Nucleus accumbens (tissue), 56 donors: ENCODE data around the gene NADK2.
"Not testable (repeated sequence)": the region's sequence is repeated elsewhere in the genome, so short reads cannot be mapped to it uniquely, and the experiment has no call there.

ENCODE experiments used
- DNase-seq, 56 donors: peaks; one replicate each; lab custom pipeline; 2025; lab: John Stamatoyannopoulos, UW

NADK2 gene

DNA sequence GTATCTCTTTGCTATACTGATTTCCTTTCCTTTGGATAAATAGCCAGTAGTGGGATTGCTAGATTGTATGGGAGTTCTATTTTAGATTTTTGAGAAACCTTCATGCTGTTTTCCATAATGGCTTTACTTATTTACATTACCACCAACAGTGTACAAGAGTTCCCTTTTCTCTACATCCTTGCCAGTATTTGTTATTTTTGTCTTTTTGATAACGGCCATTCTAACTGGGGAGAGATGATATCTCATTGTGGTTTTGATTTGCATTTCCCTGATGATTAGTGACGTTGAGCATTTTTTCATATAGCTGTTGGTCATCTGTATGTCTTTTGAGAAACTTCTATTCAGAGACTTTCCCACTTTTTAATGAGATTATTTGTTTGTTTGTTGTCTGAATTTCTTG, 25.8 kb downstream of the NADK2 start:
- DNase-seq, result no peak

DNA sequence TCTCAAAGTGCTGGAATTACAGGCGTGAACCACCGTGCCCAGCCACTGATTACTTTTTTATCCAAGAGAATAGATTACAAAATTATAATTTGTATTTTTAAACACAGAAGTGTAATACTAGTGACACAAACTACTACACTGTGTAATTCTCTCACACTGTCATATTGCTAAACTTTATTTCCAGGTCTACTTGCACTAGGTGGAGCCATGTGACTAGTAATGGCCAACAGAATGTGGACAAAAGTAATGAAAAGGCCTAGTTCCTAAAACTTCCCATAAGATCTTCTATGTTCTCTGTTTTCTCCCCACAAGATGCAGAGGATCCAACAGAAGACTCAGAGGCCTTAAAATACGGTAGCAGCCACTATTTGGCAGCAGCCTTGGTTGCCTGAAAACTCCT, 27.3 kb downstream of the NADK2 start:
- DNase-seq, result no peak

DNA sequence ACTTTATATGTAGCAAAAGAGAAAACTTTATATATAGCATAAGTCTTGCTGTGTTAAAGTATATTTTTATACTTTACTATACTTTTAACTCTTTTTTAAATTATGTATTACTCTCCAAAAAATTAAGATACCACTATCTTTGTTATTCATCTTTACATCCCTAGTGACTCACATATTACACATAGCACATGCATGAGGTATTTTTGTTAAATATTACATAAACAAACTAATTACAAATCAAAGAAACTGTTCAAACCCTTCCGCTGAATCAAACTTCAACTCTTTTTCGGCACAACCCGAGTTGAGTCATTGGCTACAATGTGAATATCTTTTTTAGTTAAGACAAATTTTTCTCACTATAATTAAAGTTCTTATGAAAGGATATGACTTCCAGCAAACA, 32.1 kb downstream of the NADK2 start:
- no peak for DNase-seq

DNA sequence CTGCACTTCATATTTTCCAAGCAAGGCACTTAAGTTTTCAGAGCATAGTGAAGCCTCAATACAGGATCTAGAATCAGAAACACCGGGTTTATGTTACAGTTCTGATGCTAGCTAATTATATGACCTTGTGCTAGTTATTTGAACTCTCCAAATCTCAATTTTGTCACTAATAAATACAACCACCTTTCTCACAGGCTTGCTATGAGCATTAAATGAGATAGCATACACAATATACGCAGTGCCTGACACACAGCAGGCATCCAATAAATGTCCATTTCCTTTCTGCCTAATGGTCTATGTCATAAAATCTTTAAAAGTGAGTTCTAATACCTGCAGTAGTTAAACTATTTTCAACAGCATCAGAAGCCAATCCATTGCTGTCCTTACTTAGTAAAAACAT, 32.9 kb downstream of the NADK2 start:
- no peak for DNase-seq

DNA sequence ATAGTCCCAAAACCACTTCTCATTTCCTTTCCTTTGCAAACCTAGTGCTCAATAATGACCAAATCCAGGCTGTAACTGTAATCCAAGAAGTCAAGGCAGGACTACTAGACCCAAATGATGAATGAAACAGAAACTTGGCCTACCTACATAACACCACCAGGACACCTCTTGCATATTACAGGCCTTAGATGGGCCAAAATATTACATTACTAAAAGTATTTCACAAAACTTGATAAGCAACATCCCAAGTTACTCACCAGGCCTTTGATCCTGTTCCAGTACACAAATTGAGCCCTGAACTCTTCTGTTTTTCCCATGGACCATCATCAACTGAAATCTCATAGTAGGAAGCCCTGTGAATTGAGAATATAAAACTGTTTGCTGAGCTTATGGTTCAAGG, 34.8 kb downstream of the NADK2 start:
- no peak for DNase-seq

DNA sequence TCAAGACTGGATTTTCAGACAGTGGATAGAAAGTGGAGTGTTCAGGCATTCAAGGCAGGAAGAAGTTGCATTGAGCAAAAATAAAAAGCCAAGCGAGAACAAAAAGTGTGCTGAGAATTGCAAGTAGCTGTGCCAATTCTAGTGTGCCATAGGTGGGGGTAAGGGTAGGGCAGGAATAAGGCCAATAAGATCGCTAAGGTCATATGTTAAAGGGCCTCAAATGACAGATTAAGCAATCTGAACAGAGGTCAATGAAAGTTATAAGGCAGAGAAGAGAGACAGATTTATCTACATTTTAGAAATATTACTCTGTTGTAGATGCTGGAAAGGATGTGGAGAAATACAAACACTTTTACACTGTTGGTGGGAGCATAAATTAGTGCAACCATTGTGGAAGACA, 36.4 kb downstream of the NADK2 start:
- no peak for DNase-seq

DNA sequence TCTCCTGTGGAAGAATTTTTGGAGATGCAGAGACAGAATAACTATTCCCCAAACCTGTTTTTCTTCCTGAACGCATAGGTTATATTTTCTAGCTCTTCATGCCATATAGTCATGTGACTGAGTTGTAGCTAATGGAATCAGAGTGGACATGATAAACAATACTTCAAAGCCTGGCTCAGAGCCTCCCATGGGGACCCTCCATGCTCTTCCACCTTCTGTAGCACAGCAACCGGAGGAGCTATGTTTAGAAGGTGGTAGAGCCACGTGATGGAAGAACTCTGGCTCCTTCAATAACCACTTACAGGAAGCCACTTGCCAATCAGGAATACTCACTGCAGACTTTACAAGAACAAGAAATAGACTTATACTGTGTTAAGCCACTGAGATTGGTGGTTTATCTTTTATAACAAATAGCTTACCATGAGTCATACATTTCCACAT, 39.2 kb downstream of the NADK2 start:
- no peak for DNase-seq

DNA sequence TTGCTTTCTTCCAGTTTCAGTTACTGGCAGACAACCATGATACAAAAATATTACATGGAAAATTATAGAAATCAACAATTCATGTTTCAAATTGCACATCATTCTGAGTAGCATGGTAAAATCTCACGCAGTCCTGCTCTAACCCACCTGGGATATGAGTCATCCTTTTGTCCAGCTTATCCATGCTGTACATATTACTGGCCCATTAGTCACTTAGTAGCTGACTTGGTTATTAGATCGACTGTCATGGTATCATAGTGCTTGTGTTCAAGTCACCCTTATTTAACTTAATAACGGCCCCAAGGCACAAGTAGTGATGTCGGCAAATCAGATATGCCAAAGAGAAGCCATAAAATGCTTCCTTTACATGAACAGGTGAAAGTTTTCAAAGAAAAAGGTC, 41.2 kb downstream of the NADK2 start:
- DNase-seq, result no peak

DNA sequence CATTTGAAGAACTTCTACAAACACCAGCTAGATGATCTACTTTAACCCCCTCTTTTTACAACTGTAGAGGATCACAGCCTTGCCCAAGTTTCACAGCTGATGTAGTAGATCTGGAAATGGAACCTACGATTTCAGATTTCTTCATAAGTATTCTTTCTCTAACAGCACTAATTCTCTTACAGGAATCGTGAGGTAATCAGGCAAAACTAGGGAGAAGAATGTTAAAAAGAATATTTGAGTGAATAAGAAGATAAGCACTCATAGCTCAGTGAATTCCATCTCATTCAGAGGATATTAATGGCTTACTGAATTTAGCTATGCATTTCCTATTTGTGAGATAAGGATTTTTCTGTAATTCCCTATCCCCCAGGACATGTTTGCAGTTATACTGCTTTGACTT, 42.1 kb downstream of the NADK2 start:
- no peak for DNase-seq

DNA sequence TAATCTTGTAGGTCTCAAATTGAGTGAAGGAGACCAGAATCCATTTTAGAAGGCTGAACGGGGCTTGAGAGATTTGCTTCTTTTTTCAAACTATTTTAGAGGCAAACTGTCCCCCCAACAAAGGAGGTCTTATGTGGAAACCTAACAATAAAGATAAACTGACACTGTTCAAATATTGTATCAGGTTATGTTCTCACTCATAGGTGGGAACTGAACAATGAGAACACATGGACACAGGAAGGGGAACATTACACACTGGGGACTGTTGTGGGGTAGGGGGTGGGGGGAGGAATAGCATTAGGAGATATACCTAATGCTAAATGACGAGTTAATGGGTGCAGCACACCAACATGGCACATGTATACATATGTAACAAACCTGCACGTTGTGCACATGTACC, 42.9 kb downstream of the NADK2 start:
- DNase-seq, result not testable (repeated sequence)

DNA sequence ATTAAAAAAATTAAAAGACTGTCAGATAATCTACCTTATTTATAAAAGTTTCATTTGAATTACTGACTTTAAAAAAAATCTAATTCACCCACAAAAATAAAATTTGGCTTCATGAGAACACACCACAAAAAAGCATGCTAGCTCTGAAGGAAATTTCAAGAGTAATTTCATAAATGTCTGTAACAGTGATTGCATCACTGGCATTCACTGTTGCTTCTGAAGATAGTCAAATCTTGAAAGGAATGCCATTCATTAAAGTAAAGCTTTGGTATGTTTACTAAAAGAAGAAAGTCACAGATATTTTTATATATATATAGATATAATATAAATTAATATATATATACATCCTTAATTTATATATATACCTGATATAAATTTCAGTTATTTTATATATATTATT, 43.4 kb downstream of the NADK2 start:
- DNase-seq, result no peak

DNA sequence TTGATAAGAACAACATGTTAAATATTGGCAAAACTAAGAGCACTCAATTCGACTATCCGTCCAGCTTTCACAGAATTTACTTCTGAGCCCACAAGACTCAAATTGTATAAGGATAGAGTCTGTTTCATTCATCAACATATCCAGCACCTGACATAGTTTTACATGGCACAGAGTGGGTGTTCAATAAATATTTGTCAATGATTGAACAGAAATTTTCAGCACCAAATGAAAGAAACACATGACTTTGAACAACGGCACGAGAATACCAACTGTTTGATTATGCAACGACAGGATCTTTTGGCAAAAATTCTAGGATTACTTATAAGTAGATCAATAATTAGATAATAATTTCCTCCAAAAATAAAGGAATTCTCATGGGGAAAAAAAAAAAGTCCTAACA, 48.0 kb downstream of the NADK2 start:
- DNase-seq, result no peak

DNA sequence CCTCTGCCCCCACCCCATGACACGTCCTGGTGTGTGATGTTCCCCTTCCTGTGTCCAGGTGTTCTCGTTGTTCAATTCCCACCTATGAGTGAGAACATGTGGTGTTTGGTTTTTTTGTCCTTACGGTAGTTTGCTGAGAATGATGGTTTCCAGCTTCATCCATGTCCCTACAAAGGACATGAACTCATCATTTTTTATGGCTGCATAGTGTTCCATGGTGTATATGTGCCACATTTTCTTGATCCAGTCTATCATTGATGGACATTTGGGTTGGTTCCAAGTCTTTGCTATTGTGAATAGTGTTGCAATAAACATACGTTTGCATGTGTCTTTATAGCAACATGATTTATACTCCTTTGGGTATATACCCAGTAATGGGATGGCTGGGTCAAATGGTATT, 57.3 kb downstream of the NADK2 start:
- DNase-seq, result not testable (repeated sequence)

DNA sequence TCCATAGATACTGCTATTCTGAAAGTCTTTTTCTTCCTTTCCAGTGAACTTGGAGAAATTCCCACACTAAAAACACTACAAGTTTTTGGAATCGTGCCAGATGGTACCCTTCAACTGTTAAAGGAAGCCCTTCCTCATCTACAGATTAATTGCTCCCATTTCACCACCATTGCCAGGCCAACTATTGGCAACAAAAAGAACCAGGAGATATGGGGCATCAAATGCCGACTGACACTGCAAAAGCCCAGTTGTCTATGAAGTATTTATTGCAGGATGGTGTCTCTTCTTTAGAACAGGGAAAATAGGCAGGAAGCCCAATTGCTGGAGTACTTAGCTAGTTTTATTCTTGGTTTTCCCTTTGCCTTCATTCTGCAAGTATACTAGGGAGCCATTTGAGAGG, 60.0 kb downstream of the NADK2 start:
- DNase-seq, result peak in 2 of 56 donors; percentile 9 to 10

DNA sequence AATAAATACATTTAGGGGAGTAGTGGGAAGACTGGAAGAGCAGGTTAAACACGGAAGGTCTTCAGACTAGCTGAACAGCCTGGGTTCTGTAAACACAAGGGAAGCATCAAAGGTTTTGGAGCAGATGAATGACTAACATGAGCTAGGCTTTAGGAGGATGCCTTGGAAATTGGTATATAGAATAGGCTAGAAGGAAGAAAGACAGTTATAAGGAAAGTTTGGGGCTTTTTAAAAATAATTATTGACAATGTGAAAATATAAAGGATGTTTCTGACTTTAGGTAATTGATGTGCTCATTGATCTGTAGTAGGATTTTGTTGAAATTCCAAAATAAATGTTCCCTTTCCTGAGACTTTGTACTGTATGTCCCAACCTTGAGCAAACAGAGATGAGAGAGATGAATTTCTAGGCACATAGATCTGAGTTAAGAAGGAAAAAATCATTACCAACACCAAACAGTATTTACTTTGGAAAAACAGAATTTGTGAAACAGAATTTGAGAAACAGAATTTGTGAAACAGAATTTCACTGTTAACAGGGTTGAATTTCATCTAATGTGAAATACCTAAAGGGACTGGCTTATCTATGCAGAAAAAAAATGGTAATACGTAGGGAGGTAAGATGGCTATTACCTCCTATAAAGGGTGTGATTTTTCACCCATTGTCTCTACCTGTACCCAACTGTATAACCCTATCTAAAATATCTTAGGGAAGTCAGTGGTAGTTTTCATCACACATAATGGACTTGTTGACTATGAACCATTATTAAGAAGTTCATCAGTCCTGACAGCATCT, 61.0 kb downstream of the NADK2 start:
- DNase-seq, result no peak

DNA sequence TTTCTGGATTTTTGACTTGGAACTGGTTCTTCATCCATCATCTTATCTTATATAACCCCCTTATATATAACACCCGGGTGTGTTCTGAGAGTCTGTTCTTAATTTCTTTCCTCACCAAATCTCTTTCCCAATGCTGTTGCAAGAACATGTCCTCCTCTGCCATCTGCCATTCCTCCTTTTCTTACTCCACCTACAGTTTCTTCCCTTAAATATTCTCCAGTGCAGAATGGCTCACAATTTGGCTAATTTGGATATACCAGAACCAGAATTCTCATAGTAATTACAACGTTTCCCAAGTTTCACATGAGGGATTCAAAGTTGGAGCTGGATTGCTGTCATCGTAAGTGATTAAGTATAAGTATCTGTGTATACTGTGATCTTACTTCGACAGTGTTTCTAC, 61.8 kb downstream of the NADK2 start:
- DNase-seq, result no peak

DNA sequence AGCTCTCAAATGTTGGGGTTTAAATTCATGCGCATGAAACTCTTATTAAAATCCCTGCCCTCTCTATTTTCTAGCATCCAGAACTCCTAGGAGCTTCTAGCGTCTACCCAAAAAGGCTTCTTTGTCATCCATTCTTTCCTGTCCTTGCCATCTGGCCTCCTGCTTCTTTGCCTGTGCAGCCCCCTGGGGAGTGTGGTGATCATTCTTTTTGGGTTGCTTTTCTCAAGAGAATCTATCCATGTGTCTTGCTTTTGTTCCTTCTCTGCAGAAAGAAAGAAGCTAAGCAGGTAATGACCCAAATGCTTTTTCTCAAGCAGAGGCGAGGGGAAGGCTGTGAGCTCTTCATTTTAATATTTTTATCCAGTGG, 63.2 kb downstream of the NADK2 start:
- no peak for DNase-seq

DNA sequence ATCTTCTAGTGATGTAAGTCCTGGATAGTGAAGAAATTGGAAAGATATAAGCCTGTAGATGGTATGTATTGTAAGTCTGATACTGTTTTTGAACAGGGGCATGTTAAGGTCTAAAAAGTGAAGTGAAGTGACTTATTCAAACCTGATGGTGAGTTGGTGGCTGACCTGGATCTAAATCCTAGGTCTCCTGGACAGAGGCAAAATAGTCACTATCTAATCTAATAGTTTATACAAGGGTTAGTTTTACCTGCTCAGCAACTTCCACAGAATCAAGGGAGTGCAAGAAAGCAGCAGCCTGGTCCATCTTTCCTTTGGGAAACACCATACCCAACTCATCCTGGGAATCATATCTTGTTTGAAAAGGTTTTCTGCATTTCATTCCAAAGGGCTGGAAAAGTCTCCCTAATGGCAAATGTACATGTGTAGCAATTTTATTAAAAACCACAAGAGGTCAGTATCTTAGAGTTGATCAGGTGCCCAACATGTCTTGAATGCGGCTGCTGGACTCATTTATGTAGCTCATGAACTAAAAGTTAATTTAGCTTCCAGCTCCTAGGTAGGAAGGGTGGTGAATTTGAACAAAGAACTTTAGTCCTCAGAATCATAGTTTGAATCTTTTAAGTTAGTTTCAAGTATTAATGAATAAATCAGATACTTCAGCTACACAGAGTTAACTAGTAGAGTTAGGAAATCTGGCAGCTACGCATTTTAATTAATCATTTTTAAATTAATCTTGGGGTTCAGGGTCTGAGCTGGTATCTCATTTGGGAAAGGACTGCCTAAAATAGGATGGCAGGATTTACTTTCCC, 63.8 kb downstream of the NADK2 start:
- no peak for DNase-seq

DNA sequence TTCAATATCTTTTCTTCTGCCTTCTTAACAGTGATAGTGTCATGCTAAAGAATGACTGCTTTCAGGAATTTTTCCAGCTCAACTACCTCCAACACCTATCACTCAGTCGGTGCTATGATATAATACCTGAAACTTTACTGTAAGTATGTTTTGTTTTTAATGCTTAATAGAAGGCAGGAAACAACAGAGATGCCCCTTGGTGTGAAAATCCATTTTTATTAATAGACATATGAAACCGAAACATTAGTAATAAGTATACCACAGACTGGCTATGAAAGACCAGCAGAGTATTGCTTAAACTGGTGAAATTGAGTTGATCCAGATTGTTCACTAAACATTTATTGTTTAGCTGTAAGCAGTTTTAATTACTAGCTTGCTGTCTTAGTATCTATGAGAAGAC, 64.6 kb downstream of the NADK2 start:
- DNase-seq, result no peak

DNA sequence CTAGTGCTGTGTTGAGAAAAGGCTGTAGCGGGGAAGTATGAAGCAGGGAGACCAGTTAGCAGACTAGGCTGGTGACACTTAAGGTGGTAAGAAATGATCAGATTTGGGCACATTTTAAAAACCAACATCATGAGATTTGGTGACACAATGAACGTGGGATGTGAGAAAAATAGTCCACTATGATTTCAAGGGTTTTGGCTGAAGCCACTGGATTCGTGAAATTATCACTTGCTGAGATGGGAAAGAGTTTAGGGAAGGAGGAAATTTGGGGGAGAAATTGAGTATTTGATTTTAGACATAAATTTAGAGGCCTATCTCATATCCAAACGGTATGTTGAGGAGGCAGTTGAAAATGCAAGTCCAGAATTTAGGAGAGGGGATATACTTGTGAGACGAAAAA, 66.7 kb downstream of the NADK2 start:
- DNase-seq, result no peak

DNA sequence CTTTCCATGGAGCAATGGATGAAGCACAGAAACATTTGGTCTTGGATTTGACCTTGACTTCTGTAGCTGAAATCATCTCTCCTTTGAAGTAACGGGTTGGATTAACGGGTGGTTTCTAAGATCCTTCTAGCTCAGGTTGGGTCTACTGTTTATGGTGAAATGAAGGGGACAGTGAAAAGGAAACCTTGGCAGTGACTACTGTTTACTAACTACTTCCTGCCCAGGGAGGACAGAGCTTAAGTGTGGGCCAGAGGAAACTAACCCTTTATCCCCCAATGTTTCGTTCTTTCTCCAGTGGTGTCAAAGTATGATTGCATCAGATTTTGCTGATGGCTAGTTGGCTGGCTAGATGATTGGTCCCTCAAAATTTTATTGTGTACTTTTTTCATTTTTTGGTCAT, 67.6 kb downstream of the NADK2 start:
- DNase-seq, result no peak

DNA sequence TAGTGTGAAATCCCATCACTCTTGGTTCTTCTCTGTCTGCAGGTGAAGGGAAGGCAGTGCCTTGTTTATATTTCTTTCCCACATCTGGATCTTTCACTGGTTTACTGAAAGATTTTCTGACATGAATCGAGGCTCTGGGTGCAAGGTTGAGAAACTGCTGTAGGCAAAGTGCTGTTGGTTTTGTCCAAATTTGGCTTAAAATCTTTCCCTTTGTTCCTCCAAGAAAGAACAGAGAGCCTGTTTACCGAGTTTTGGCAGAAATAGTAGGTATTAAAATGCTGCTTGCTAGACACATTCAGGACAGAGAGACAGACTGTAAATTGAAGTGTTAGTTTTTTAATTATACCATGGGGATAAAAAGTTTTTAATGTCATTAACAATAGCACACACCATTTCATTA, 68.3 kb downstream of the NADK2 start:
- DNase-seq, result no peak
